ENCODE measurements around the gene RUFY1.
"Not testable (repeated sequence)": the region's sequence is repeated elsewhere in the genome, so short reads cannot be mapped to it uniquely, and the experiment has no call there.

The RUFY1 gene

GRCh38 chr5:179534431-179534830, 15.9 kb upstream of the RUFY1 start:
- DNase-seq (ENCODE audit: low read depth in 2 of 2), result no peak

GRCh38 chr5:179536676-179537075, 13.7 kb upstream of the RUFY1 start:
- DNase-seq (ENCODE audit: low read depth in 2 of 2), result no peak

GRCh38 chr5:179542170-179542569, 8.2 kb upstream of the RUFY1 start:
- no peak for DNase-seq (ENCODE audit: low read depth in 2 of 2)

DNA sequence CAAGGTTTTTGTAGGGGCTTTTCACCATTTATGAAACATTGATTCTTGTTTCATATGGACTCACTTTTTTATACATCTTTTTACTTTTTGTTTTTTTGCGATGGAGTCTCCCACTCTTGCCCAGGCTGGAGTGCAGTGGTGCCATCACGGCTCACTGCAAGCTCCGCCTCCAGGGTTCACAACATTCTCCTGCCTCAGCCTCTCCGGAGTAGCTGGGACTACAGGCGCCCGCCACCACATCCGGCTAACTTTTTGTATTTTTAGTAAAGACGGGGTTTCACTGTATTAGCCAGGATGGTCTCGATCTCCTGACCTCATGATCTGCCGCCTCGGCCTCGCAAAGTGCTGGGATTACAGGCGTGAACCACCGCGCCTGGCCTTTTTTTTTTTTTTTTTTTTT, 7.1 kb upstream of the RUFY1 start:
- DNase-seq (ENCODE audit: low read depth in 2 of 2), result not testable (repeated sequence)

- DNase-seq (ENCODE audit: low read depth in 2 of 2), result no peak
Measured at GRCh38 chr5:179553006-179553405, 2.7 kb downstream of the RUFY1 start.

- no peak for DNase-seq (ENCODE audit: low read depth in 2 of 2)
Measured at GRCh38 chr5:179553875-179554274, 3.5 kb downstream of the RUFY1 start.

- DNase-seq (ENCODE audit: low read depth in 2 of 2), result no peak
Measured at GRCh38 chr5:179554981-179555380, 4.6 kb downstream of the RUFY1 start.

DNA sequence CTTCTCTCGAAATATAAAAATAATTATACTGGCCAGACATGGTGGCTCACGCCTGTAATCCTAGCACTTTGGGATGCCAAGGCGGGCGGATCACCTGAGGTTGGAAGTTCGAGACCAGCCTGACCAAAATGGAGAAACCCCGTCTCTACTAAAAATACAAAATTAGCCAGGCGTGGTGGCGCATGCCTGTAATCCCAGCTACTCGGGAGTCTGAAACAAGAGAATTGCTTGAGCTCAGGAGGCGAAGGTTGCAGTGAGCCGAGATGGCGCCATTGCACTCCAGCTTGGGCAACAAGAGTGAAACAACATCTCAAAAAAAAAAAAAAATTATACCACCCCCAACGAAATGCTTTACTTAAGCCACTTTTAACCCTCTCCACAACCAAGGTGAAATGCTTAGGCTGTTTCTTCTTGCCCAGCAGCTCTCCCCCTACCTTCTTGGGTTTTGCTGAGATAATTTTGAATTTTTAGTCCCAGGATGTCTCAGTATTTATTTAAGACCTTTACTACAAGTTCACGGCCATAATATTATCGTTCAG, 8.0 kb downstream of the RUFY1 start:
- not testable (repeated sequence) for DNase-seq (ENCODE audit: low read depth in 2 of 2)

GRCh38 chr5:179558932-179559283, 8.6 kb downstream of the RUFY1 start:
- no peak for DNase-seq (ENCODE audit: low read depth in 2 of 2)

- DNase-seq (ENCODE audit: low read depth in 2 of 2), result peak; percentile 55 to 80
Measured at GRCh38 chr5:179559284-179560252, 9.2 kb downstream of the RUFY1 start.

GRCh38 chr5:179564526-179564925, 14.2 kb downstream of the RUFY1 start:
- DNase-seq (ENCODE audit: low read depth in 2 of 2), result no peak

GRCh38 chr5:179568721-179569120, 18.4 kb downstream of the RUFY1 start:
- DNase-seq (ENCODE audit: low read depth in 2 of 2), result no peak

DNA sequence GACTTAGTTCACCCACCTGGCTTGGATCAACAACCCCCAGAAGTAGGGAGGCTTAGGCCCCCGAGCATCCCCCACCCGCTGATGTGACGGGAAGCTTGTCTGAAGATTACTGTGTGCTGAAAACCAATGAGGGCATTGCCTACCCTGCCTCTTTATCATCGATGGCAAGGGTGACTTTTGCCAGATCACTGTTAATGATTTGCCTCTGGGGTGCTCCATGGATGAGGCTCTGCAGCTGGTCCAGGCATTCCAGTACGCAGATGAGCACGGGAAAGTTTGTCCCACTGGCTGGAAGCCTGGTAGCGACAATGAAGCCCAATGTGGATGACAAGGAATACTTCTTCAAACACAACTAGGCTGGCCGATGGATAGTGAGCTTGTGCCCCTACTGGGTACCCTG, 22.0 kb downstream of the RUFY1 start:
- no peak for DNase-seq (ENCODE audit: low read depth in 2 of 2)

- DNase-seq (ENCODE audit: low read depth in 2 of 2), result no peak
Measured at GRCh38 chr5:179577286-179577960, 27.1 kb downstream of the RUFY1 start.

- DNase-seq (ENCODE audit: low read depth in 2 of 2), result no peak
Measured at GRCh38 chr5:179585941-179586401, 35.6 kb downstream of the RUFY1 start.

DNA sequence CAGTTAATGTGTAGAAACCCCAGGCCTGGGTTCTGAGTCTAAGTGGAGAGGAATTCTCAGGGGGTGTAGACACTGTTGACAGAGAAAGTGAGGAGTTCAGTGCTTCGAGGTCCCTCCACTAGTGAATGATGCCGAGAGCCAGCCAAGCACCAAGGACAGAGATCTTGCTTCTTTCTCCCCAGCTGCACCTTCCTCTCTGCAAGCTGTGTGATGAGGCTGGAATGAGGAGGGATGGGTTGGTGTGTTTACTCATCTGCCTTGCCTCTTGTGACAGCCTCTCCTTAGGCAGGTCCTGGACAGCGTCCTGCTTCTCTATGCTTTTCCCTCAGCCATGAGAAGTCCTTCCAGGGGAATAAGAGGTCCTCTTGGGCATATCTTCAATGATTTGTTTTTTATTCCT, 37.8 kb downstream of the RUFY1 start:
- no peak for DNase-seq (ENCODE audit: low read depth in 2 of 2)

DNA sequence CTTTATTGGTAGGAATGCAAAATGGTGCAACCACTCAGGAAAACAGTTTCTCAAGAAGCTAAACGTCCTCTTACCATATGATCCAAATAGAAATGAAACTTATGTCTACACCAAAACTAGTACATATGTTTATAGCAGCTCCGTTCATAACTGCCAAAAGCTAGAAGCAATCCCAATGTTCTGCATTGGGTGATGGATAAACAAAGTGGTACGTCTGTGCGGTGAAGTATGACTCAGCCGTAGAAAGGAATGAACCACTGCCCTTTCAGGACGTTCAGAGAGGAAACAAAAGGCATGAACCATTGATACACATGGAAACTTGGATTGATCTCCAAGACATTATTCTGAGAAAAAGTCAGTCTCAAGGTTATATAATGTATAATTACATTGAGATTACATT, 45.6 kb downstream of the RUFY1 start:
- DNase-seq (ENCODE audit: low read depth in 2 of 2), result no peak

DNA sequence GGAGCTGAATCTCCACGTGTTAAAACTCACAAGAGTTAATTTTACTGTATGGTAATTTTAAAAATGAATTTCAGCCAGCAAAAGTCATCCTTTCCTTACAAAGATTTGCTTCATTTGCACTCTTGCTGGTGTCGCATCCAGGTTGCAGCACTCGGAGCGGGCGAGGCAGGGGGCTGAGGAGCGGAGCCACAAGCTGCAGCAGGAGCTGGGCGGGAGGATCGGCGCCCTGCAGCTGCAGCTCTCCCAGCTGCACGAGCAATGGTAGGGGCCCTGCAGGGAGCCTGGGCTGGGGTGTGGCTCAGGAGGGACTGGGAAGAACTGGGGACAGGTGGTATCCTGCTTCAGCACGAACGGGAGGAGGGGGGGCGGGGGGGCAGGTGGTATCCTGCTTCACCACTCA, 46.1 kb downstream of the RUFY1 start:
- DNase-seq (ENCODE audit: low read depth in 2 of 2), result no peak

DNA sequence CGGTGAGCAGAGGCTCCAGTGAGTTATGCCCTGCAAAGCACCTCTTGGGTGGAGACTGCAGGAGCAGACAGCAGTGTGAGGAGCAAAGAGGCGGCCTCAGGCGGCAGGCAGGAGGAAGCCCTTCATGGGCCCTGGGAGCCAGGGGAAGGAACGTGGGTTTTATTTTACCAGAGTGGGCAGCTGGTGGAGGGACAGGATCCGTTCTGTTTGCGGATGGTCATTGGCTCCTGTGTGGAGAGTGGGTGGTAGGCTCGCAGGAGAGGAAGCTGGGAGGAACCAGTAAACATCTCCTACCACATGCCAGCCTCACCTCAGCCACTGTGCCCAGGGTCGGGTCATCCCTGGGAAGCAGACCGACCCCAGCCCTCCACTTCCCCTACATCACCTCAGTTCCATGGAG, 48.7 kb downstream of the RUFY1 start:
- no peak for DNase-seq (ENCODE audit: low read depth in 2 of 2)

DNA sequence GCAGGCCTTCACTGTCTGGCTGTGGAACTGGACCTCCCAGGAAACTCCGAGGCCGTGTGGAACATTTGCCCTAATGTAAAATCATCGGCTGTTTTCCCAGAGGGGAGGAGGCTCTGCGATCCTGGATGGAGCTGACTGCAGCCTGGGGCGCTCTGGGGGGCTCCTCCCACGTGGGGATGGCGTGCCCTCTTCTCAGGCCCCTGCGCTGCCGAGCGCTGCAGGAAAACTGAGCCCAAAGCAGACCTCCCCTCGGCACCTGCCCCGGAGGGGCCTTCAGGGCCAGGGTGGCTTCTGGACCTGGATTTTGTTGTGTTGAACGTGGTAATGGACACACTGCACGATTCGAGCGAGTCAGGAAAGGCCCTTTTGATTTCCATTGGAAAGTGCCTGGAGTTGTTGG, 49.2 kb downstream of the RUFY1 start:
- DNase-seq (ENCODE audit: low read depth in 2 of 2), result no peak

DNA sequence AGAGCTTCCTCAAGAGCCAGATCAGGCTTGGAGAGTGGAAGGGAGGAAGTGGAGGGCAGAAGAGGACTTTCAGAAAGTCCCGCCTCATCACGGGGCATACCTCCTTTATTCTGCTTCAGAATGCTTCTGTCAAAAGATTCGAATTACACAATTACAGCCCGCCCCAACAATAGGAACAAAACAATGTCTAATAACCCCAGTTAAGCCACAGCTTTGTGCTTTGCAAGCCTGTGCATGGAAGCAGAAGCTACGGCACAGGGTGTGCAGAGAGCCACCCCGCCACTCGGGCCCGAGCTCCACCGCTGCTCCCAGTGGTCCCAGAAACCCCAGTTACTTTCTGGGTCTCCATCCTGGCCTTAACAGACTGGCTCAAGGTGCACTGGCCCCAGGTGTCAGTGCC, 49.6 kb downstream of the RUFY1 start:
- no peak for DNase-seq (ENCODE audit: low read depth in 2 of 2)

DNA sequence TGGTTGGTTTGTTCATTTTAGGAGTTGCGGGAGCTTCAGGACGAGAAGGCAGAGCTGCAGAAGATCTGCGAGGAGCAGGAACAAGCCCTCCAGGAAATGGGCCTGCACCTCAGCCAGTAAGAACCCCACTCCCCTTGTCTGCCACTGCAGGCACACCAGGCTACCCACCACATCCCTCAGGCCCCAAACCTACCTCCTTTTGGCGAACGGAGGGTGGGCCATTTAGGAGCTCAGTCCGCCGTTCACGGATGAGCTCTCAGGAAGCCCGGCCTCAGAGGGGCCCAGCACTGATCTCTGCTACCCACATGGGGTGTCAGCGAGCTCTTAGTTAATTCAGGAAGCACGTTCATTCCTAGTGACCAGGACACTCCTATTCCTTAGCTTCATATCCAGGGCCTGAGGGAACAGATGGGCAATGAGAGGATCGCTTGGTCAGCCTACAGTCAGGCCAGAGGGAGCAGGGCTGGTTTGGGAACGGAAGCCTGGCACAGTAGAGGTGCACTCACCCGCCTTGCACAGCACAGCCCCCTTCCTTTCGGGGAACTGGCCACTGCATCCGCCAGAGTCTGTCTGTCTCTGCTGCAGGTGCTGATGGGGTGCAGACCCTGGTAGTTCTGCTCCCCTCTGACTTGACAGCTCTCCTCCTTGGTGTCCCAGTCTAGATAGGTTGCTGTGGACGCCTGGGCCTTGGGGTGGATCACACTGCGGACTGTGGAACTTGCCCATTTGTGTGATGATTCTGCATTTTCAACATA, 51.7 kb downstream of the RUFY1 start:
- no peak for DNase-seq (ENCODE audit: low read depth in 2 of 2)

Data from stimulated activated CD8-positive, alpha-beta memory T cell treated with anti-CD3 and anti-CD28 coated beads, Interleukin-15, amount 100 ng/mL, for 4 hours (primary cell).